Measurements from ENCODE around the gene ARHGAP31.

The ARHGAP31 gene

DNA sequence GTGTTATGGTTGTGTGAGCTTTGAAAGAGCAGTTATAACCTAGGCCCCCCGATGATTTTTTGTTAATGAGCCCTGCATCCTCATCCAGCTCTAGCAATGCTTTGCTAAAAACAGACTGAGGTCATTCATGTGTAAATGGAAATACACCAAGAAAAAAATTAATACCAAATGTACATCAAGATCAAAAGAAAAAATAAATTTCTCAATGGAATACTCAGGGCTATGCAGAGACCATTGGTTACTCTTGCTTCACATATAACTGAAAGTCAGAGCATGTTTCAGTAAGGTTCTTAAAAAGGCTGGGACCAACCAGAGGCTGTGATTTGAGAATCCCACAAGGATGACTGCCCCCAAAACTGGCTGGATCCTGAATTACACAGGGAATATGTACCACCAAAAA is 48.0 kb downstream of the ARHGAP31 start:
- DNase-seq, result no peak
- TF ChIP-seq, protein P1, sequence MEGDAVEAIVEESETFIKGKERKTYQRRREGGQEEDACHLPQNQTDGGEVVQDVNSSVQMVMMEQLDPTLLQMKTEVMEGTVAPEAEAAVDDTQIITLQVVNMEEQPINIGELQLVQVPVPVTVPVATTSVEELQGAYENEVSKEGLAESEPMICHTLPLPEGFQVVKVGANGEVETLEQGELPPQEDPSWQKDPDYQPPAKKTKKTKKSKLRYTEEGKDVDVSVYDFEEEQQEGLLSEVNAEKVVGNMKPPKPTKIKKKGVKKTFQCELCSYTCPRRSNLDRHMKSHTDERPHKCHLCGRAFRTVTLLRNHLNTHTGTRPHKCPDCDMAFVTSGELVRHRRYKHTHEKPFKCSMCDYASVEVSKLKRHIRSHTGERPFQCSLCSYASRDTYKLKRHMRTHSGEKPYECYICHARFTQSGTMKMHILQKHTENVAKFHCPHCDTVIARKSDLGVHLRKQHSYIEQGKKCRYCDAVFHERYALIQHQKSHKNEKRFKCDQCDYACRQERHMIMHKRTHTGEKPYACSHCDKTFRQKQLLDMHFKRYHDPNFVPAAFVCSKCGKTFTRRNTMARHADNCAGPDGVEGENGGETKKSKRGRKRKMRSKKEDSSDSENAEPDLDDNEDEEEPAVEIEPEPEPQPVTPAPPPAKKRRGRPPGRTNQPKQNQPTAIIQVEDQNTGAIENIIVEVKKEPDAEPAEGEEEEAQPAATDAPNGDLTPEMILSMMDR (IDR thresholded peaks at IDR 0.05; ENCODE audit: low read depth, low read length), result no peak
- H3K27me3 ChIP-seq (ENCODE audit: insufficient read depth, low read depth, severe bottlenecking), result no peaks in the 10 kb centered on the region
- no peak overlapping the region for H3K4me3 ChIP-seq (ENCODE audit: low read depth, low read length)
- no peak overlapping the region for H3K27ac ChIP-seq
- no peaks in the 10 kb centered on the region for H3K36me3 ChIP-seq
- H3K9me3 ChIP-seq (ENCODE audit: severe bottlenecking), result peaks cover 3% of the 10 kb centered on the region

DNA sequence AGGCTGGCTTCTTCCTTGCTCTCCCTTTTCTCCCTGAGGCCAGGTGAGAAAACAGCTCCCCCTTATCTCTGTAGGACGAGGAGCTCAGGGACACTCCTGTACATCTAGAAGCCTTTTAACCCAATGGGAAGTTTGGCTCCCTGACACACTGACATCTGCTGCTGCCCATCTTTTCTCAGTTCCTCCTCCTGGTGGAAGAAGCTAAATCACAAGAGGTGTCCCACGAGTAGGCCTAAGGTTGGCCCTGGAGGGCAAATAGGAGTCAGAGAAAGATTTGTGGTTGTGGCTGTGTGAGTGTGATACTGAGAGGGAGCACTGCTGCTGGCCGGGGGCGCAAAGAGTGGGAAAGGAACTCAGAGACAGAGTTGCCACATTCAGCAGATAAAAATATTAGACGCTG is 49.5 kb downstream of the ARHGAP31 start:
- Histone ChIP-seq H3K9me3 (ENCODE audit: severe bottlenecking) (no peaks in the 10 kb centered on the region), H3K4me3 (ENCODE audit: low read depth, low read length) (no peak overlapping the region), H3K27me3 (ENCODE audit: insufficient read depth, low read depth, severe bottlenecking) (no peaks in the 10 kb centered on the region), H3K27ac (no peak overlapping the region), H3K36me3 (no peaks in the 10 kb centered on the region)
- no peak for DNase-seq
- TF ChIP-seq, protein P1 (IDR thresholded peaks at IDR 0.05; ENCODE audit: low read depth, low read length), result no peak

DNA sequence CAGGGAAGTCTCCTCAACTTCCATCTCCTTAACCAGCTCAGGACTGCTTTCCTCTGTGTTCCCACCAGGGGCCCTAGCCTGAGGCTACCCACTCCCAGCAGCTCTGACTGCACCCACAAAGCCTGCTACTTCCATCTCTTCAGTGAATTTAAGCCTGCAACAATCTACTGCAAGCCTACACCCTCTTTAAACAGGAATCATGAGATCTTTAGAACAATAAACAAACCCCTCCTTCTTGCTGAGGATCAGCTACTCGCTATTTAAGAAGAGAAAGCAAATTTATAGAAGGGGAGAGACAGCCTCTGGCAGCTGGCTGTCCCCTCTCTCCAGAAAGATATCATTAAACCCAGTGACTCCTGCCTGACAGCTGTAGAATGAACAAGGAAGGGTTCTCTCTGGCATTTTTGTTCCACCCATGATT is 51.9 kb downstream of the ARHGAP31 start:
- H3K36me3 ChIP-seq, result no peaks in the 10 kb centered on the region
- DNase-seq, result peak; percentile 20
- no peaks in the 10 kb centered on the region for H3K27me3 ChIP-seq (ENCODE audit: insufficient read depth, low read depth, severe bottlenecking)
- no peak overlapping the region for H3K4me3 ChIP-seq (ENCODE audit: low read depth, low read length)
- TF ChIP-seq, protein P1 (IDR thresholded peaks at IDR 0.05; ENCODE audit: low read depth, low read length), result no peak
- no peak overlapping the region for H3K27ac ChIP-seq
- H3K9me3 ChIP-seq (ENCODE audit: severe bottlenecking), result no peaks in the 10 kb centered on the region

DNA sequence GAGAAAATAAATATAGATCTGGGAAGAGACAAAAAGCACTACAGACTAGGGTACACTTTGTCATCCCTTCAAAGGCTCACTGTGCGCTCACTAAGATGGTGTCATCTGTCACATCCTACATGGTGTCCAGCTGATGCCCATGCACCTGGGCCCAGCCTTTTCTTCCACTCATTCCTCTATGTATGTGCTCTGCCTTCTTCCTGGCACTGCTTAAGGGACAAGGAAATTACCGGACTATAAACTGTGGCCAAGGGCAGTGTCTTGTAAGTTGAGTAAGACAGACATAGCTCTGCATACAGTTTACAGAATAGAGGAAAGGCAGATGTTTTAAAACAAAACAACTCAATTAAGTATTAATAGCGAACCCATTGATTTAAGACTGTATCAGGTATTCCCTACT is 52.9 kb downstream of the ARHGAP31 start:
- TF ChIP-seq, protein P1 (IDR thresholded peaks at IDR 0.05; ENCODE audit: low read depth, low read length), result no peak

DNA sequence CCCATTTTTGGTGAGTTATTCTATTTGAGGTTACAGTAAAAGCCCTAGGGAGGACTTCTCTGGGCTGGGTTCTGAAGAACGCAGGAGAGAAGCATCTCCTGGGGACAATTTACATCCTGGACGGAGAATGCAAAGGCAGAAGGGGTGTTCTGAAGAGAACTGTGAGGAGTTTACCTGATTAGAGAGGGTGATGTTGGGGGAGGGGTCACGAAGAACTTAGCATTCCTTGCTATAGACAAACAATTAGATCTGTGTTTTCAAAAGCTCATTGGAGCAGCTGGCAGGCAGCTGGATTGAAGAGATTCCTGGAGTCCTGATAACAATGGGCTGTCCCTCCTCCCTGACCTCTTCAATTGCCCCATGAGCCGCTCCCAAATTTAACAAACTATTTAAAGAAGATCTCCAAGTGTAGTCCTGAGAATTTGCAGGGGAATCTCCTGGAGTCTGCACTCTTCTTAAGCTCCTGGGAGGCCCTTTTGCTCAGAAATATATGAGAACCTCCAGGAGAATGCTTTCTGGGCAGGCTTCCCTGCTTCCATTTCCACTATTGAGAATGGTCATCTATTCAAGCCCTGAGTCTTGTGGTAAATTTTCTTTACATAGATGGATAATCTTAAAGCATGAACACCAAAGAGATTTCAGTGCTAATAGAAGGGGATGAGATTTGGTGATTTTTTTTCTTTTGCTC is 55.3 kb downstream of the ARHGAP31 start:
- H3K4me3 ChIP-seq (ENCODE audit: low read depth, low read length), result no peak overlapping the region
- no peaks in the 10 kb centered on the region for H3K9me3 ChIP-seq (ENCODE audit: severe bottlenecking)
- H3K27ac ChIP-seq, result no peak overlapping the region
- no peaks in the 10 kb centered on the region for H3K36me3 ChIP-seq
- TF ChIP-seq, protein P1 (IDR thresholded peaks at IDR 0.05; ENCODE audit: low read depth, low read length), result no peak
- DNase-seq, result no peak
- no peaks in the 10 kb centered on the region for H3K27me3 ChIP-seq (ENCODE audit: insufficient read depth, low read depth, severe bottlenecking)

More for the DNA sequence above, 52.9 kb downstream of the ARHGAP31 start:
- no peak overlapping the region for H3K4me3 ChIP-seq (ENCODE audit: low read depth, low read length)
- H3K36me3 ChIP-seq, result no peaks in the 10 kb centered on the region
- no peak overlapping the region for H3K27ac ChIP-seq
- no peaks in the 10 kb centered on the region for H3K9me3 ChIP-seq (ENCODE audit: severe bottlenecking)
- DNase-seq, result no peak
- no peaks in the 10 kb centered on the region for H3K27me3 ChIP-seq (ENCODE audit: insufficient read depth, low read depth, severe bottlenecking)

DNA sequence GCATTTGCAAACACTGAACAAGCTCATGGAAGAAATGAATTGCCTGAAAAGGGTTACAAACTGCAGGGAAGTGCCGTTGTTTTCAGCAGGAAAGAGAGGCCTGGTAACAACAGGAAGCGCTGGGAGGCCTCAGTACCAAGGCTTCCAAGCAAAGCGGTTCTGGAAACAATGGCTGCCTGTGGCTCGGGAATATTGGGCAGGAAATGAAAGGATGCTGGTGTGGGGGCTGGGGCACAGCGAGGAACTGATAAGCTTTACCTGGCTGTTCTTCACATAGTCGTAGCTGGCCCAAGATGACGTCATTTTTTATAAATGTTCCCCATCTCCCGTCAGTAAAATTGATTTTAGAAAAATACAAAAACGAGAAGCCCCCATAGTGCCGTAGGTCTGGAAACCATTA is 55.9 kb downstream of the ARHGAP31 start:
- H3K27ac ChIP-seq, result no peak overlapping the region
- TF ChIP-seq, protein P1 (IDR thresholded peaks at IDR 0.05; ENCODE audit: low read depth, low read length), result no peak

More for the DNA sequence above, 55.9 kb downstream of the ARHGAP31 start:
- DNase-seq, result no peak
- Histone ChIP-seq H3K4me3 (ENCODE audit: low read depth, low read length) (no peak overlapping the region), H3K36me3 (no peaks in the 10 kb centered on the region), H3K27me3 (ENCODE audit: insufficient read depth, low read depth, severe bottlenecking) (no peaks in the 10 kb centered on the region), H3K9me3 (ENCODE audit: severe bottlenecking) (no peaks in the 10 kb centered on the region)

All from WERI-Rb-1 (cell line).